Activated T-helper 1 cell treated with anti-CD3 and anti-CD28 coated beads, Interleukin-12 subunit alpha, Interleukin-12 subunit beta, Interleukin-2, Interleukin-4 antibody, amounts not matched to agents 30 ng/mL and 10 ng/mL and 1 ng/mL, durations not matched to agents 14 hours and 24 hours and 36 hours (primary cell): Measurements from ENCODE around the gene ADAMTSL2. TPM values are rescaled to one million over a fixed set of nuclear protein-coding genes. Genes with fewer than 3 reads are reported as not detected.

Experiments
- DNase-seq: peaks from one replicate; pipeline ENCODE4 v3.0.0; 2021; ENCODE audit warnings: low spot score
- H3K27ac Mint-ChIP-seq: one replicate; pipeline ENCODE4 v1.8.0; 2021; ENCODE audit warnings: mild to moderate bottlenecking, mixed read lengths
- H3K27me3 Mint-ChIP-seq: one replicate; pipeline ENCODE4 v1.8.0; 2022; ENCODE audit warnings: mild to moderate bottlenecking, moderate library complexity, mixed read lengths; ENCODE audit not compliant: insufficient read depth
- H3K36me3 Mint-ChIP-seq: one replicate; pipeline ENCODE4 v1.8.0; 2021; ENCODE audit warnings: low read depth, mixed read lengths
- H3K4me1 Mint-ChIP-seq: one replicate; pipeline ENCODE4 v1.8.0; 2021; ENCODE audit warnings: low read depth, mixed read lengths
- H3K4me3 Mint-ChIP-seq: one replicate; pipeline ENCODE4 v1.8.0; 2021; ENCODE audit warnings: mild to moderate bottlenecking, moderate library complexity, mixed read lengths
- H3K9me3 Mint-ChIP-seq: one replicate; pipeline ENCODE4 v1.8.0; 2021; ENCODE audit warnings: mixed read lengths
- intact Hi-C: fragments of 100-400 bp; cut with micrococcal nuclease; formaldehyde crosslinking; loops from one replicate; pipeline ENCODE4 v1.15.1; 2024
- total RNA-seq: library from RNA; stranded (reverse); gene quantifications from 2 replicates; pipeline ENCODE4 v1.2.3, GENCODE V29; 2022

ADAMTSL2 gene
- total RNA-seq, 1 donor from 2014 or later = not detected

DNA sequence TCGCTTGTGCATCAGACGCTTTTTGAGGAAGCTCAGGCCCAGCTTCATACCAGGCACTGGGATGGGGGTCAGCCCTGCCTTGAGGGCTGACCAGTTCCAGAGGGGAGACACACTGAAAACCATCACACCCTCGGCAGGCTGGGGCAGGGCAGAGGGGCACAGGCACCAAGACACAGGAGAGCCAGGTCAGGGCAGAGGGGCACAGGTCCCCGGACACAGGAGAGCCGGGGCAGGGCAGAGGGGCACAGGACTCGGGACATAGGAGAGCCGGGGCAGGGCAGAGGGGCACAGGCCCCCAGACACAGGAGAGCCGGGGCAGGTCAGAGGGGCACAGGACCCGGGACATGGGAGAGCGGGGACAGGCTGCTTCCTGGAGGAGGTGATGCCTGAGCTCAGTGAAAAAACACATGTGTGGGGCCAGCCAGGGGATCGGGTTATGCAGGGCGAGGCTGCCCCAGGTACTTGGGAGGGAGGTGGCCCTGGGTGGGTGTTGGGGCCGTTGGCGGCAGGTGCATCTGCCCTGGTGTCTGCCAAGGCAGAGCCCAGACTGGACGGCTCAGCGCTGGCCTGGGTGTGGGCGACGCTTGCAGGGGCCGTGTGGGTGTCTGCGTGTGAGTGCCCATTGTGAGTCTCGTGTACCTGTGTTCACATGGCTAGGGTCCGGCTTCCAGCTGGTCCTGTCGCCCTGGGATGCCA lies 40.5 kb upstream of the ADAMTSL2 start:
- no peaks in the 10 kb centered on the region for H3K4me1 Mint-ChIP-seq
- no peak for DNase-seq
- H3K36me3 Mint-ChIP-seq = no peaks in the 10 kb centered on the region
- no peaks in the 10 kb centered on the region for H3K9me3 Mint-ChIP-seq
- intact Hi-C loops = no loop called here
- H3K27me3 Mint-ChIP-seq = no peaks in the 10 kb centered on the region
- H3K4me3 Mint-ChIP-seq = no peak overlapping the region
- H3K27ac Mint-ChIP-seq = no peak overlapping the region

DNA sequence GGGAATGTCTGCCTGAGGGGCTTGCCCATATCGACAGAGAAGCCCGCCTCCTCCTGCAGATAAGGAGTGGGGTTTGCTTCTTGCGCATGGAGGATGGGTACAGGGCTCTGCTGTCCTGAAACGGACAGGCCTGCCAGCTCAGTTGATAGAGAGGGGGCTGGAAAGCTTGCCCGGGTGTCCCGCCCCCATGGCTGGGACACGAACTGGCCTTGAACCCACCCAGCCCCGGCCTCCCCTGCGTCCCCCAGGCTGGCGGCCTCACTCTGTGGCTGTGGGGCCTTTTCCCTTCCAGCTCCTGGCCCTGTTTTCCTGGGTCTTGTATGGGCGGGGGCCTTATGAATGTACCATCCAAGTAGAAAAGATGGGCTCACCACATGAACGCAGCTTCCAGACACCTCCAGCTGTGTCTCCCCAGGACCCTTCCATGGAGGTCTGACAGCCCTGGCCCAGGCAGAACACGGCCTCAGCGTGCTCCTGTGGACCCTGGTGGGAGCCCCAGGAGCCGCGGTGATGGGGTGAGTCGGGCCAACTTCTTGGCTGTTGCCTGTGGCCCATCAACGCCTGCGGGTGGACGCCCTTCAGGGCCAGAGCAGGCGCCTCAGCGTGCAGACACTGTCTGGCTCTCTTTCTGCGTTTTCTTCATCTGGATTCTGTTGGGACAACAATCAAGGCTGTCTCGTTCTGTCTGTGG lies 39.7 kb upstream of the ADAMTSL2 start:
- H3K4me1 Mint-ChIP-seq = no peaks in the 10 kb centered on the region
- no peak overlapping the region for H3K27ac Mint-ChIP-seq
- H3K36me3 Mint-ChIP-seq = no peaks in the 10 kb centered on the region
- intact Hi-C loops = no loop called here
- H3K4me3 Mint-ChIP-seq = no peak overlapping the region
- no peaks in the 10 kb centered on the region for H3K27me3 Mint-ChIP-seq
- no peak for DNase-seq
- H3K9me3 Mint-ChIP-seq = no peaks in the 10 kb centered on the region

- intact Hi-C loops = no loop called here
- Mint-ChIP-seq H3K36me3 (no peaks in the 10 kb centered on the region), H3K27me3 (no peaks in the 10 kb centered on the region), H3K9me3 (peaks cover 5% of the 10 kb centered on the region), H3K27ac (no peak overlapping the region), H3K4me3 (no peak overlapping the region), H3K4me1 (no peaks in the 10 kb centered on the region)
- DNase-seq = no peak
Observed at GRCh38 chr9:133495327-133496293, 38.9 kb upstream of the ADAMTSL2 start.

GRCh38 chr9:133496861-133497842 lies 37.4 kb upstream of the ADAMTSL2 start:
- no peak for DNase-seq
- H3K9me3 Mint-ChIP-seq = peaks cover 21% of the 10 kb centered on the region
- no peaks in the 10 kb centered on the region for H3K27me3 Mint-ChIP-seq
- no peaks in the 10 kb centered on the region for H3K4me1 Mint-ChIP-seq
- intact Hi-C loops = no loop called here
- no peaks in the 10 kb centered on the region for H3K36me3 Mint-ChIP-seq
- no peak overlapping the region for H3K4me3 Mint-ChIP-seq
- H3K27ac Mint-ChIP-seq = no peak overlapping the region

DNA sequence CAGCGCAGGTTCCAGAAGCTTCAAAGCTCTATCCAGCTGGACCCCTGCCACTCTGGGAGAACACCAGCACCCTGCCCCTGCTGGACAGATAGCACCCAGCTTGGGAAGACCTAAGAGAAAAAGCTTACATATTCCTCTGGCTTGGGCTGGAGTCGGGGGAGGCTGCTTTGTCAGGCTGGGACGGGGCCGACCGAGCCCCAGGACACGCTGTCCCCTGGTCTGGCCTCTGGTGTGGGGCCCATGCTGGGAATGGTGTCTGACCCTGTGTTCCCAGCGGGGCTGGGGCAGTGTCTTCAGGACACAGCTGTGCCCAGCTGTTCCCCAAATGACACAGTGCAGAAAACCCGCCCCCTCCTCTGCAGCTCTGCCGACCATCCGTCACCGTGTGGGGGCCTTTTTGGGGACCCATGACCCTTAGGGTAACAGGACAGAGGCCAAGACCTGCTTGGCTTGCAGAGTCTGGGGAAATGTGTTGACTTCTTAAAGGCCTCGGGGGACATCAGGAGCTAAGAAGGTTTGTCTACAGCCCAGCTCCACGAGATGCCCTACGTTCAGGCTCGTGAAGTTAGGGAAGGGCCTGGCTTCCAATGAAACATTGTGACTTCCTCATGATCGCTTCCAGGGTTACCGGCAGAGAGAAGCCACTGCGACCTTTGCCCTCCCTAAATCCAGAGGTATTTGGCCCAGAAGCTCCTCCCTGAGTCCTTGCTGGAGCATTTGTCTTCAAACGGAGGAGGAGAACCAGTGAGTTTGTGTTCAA lies 35.2 kb upstream of the ADAMTSL2 start:
- H3K9me3 Mint-ChIP-seq = peaks cover 30% of the 10 kb centered on the region
- no peaks in the 10 kb centered on the region for H3K36me3 Mint-ChIP-seq
- H3K4me3 Mint-ChIP-seq = no peak overlapping the region
- no peak overlapping the region for H3K27ac Mint-ChIP-seq
- H3K4me1 Mint-ChIP-seq = no peaks in the 10 kb centered on the region
- no peaks in the 10 kb centered on the region for H3K27me3 Mint-ChIP-seq
- no peak for DNase-seq
- intact Hi-C loops = no loop called here

GRCh38 chr9:133499892-133500270 lies 34.6 kb upstream of the ADAMTSL2 start:
- no peak overlapping the region for H3K27ac Mint-ChIP-seq
- intact Hi-C loops = no loop called here
- H3K36me3 Mint-ChIP-seq = no peaks in the 10 kb centered on the region

DNA sequence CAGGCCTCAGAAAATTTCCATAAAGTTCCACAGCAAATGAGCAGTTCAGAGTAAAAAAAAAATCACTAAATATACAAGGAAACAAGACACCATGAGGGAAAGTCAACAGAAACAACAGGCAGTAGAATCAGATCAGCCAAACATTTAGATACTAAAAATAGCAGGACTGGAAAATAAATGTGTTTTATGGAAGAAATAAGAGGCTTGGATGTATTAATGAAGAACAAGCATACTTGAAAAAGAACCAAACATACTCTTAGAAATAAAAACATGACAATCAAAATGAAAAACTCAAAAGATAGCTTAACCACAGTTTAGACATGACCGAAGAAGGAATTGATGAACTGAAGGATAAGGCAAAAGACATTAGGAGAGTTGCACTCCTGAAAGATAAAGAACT lies 32.4 kb upstream of the ADAMTSL2 start:
- Mint-ChIP-seq H3K4me1 (no peaks in the 10 kb centered on the region), H3K9me3 (peaks cover 30% of the 10 kb centered on the region), H3K4me3 (no peak overlapping the region), H3K27ac (no peak overlapping the region), H3K27me3 (no peaks in the 10 kb centered on the region), H3K36me3 (no peaks in the 10 kb centered on the region)
- intact Hi-C loops = no loop called here
- no peak for DNase-seq

More at GRCh38 chr9:133499892-133500270, 34.6 kb upstream of the ADAMTSL2 start:
- Mint-ChIP-seq H3K4me3 (no peak overlapping the region), H3K9me3 (peaks cover 30% of the 10 kb centered on the region), H3K4me1 (no peaks in the 10 kb centered on the region), H3K27me3 (no peaks in the 10 kb centered on the region)
- no peak for DNase-seq

DNA sequence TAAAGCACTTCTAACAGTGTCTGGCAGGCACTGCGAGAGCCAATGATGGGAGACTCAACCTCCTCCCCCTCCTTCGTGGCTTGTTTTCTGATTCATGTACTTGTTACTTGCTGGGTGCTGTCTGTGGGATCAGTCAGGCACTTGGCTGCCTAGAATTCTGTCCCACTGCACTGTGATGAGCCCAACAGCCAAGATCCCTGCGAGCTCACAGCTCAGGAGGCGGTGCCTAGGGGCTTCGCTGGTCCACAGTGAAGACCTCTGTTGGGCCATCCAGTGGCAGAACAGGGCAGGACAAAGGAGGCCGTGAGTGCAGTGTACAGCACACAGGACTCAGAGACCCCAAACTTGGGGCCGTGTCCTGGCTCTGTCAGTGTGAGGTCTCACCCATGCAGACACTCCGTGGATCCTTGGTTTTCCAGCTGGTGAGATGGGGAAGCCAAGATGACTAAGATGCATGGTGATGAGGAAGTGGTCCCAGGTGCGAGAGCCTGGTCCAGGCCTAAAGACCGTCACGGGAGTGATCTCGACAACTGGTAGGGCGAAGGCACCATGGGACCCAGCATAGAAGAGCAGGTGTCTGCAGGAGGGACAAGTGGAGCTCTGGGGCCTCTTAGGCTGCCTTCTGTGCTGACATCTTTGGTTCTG lies 29.2 kb upstream of the ADAMTSL2 start:
- Mint-ChIP-seq H3K27ac (no peak overlapping the region), H3K9me3 (peaks cover 26% of the 10 kb centered on the region), H3K27me3 (no peaks in the 10 kb centered on the region), H3K4me1 (peaks cover 6% of the 10 kb centered on the region), H3K4me3 (no peak overlapping the region), H3K36me3 (no peaks in the 10 kb centered on the region)
- intact Hi-C loops = no loop called here
- no peak for DNase-seq

- intact Hi-C loops = no loop called here
- Mint-ChIP-seq H3K27ac (no peak overlapping the region), H3K27me3 (no peaks in the 10 kb centered on the region), H3K4me3 (no peak overlapping the region), H3K9me3 (peaks cover 20% of the 10 kb centered on the region), H3K36me3 (no peaks in the 10 kb centered on the region), H3K4me1 (peaks cover 6% of the 10 kb centered on the region)
- DNase-seq = no peak
Observed at GRCh38 chr9:133505901-133506652, 28.4 kb upstream of the ADAMTSL2 start.

DNA sequence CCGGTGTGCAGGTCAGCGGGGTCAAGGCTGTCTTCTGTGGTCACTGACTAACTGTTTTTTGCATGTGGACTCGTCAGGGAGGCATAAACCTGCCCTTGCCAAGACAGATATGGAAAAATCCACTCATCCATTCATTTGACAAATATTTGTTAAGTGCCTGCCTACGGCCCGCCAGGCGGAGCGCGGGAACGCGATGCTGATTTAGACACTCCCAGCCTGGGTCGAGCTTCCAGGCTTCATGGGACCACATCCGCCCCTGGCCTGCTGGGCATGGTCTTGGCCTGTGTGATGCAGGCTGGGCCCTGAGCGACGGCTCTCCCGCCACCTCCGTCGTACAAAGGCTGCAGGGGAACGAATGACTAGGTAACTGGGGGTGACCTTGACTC lies 27.9 kb upstream of the ADAMTSL2 start:
- Mint-ChIP-seq H3K36me3 (no peaks in the 10 kb centered on the region), H3K27ac (no peak overlapping the region), H3K9me3 (peaks cover 15% of the 10 kb centered on the region), H3K4me3 (no peak overlapping the region), H3K27me3 (no peaks in the 10 kb centered on the region), H3K4me1 (peaks cover 6% of the 10 kb centered on the region)
- DNase-seq = no peak
- intact Hi-C loops = no loop called here
